ENCODE data around the gene TTN. TPM values are rescaled to one million over a fixed set of nuclear protein-coding genes. Genes with fewer than 3 reads are reported as not detected.

The TTN gene
- total and polyA plus RNA-seq, 5 donors from 2014 or later: 2.0 to 153 (median 3.1) TPM

DNA sequence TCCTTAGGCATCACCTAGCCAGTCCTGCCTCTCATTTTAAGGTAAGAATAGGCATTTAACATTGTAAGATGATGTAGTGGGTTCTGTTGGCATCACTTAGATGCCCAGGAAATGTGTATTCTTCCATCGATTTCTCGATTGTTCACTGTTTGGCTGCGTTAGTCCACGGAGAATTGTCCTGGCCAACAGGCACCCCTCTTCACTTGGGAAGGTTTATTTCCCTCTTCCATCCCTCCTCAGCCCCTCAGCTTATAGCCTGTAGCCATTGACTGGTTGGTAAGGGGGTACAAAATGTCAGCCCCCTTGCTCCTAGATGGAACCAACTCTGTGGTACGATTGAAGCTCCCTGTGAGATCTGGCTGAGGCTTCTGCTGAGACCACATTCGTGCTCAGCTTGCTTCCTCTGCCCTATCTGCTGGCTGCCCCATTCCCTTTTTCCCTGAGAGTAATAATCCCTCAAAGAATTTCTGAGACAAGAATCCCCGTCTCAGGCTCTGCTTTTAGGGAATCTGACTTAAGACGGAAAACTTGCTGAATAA lies 283.6 kb downstream of the TTN start:
- peak overlapping the region; percentile 67 for H3K27ac ChIP-seq (ENCODE audit: insufficient read depth, low read length, poor library complexity, severe bottlenecking)
- H3K36me3 ChIP-seq (ENCODE audit: control insufficient read depth, insufficient read depth, low read length): peaks cover 16% of the 10 kb centered on the region
- H3K4me1 ChIP-seq (ENCODE audit: control insufficient read depth, insufficient read depth, low read length, poor library complexity, severe bottlenecking): peaks cover 12% of the 10 kb centered on the region
- Mint-ChIP-seq H3K27me3 (no peaks in the 10 kb centered on the region), H3K4me1 (peaks cover 18 to 68% (median 42%) of the 10 kb centered on the region in 4 donors), H3K4me3 (peak overlapping the region; percentile 82 to 95 (median 93)), H3K36me3 (peaks cover 22% of the 10 kb centered on the region), H3K9me3 (peaks cover 0 to 5% (median 0%) of the 10 kb centered on the region in 7 donors), H3K27ac (peak overlapping the region; percentile 84 to 95 (median 92))
- no peaks in the 10 kb centered on the region for H3K9me3 ChIP-seq (ENCODE audit: control insufficient read depth in 2 of 2, low read length in 2 of 2)
- no peaks in the 10 kb centered on the region for H3K27me3 ChIP-seq (ENCODE audit: control insufficient read depth, insufficient read depth, low read length)
- DNase-seq (no peak), ATAC-seq (ENCODE audit: low read depth in 2 of 2) (no peak)
- peak overlapping the region; percentile 95 for H3K4me3 ChIP-seq (ENCODE audit: low read depth, low read length)

DNA sequence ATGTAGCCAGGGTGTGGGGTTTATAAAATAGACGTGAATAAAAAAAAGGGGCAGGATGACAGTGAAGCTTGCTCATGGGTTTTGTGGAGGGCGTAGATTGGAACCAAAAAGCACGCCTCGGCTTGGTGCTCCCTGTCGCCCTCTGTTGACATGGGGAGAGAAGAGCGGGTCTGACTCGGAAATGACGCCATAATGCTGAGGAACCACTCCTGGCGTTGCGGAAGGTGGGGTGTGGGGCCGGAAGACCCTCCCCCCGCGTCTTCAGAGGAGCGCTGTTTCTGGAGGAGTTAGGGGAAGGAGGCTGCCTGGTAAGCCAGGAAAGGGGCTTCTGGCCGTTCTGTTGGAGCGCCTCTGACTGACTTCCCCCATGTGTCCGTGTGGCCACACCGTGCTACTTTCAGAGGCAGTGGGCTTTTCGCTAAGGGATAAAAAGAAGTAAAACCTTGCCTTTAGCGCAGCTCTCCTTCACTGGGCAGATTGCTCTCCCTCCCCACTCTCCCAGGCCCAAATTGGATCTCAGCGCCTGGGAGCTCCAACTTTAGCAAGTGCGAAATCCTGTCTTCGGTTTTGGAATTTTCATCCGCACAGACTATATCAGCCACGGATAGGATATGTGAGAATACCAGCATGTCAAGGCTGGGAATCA lies 284.1 kb downstream of the TTN start:
- Histone ChIP-seq H3K9me3 (ENCODE audit: control insufficient read depth in 2 of 2, low read length in 2 of 2) (no peaks in the 10 kb centered on the region), H3K27me3 (ENCODE audit: control insufficient read depth, insufficient read depth, low read length) (no peaks in the 10 kb centered on the region), H3K4me1 (ENCODE audit: control insufficient read depth, insufficient read depth, low read length, poor library complexity, severe bottlenecking) (peaks cover 12% of the 10 kb centered on the region), H3K27ac (ENCODE audit: insufficient read depth, low read length, poor library complexity, severe bottlenecking) (peak overlapping the region; percentile 67), H3K4me3 (ENCODE audit: low read depth, low read length) (peak overlapping the region; percentile 95), H3K36me3 (ENCODE audit: control insufficient read depth, insufficient read depth, low read length) (peaks cover 10% of the 10 kb centered on the region)
- Mint-ChIP-seq H3K27me3 (no peaks in the 10 kb centered on the region), H3K27ac (peak overlapping the region; percentile 84 to 95 (median 92)), H3K4me1 (peaks cover 18 to 65% (median 39%) of the 10 kb centered on the region in 4 donors), H3K9me3 (peaks cover 0 to 3% (median 0%) of the 10 kb centered on the region in 7 donors), H3K36me3 (peaks cover 16% of the 10 kb centered on the region), H3K4me3 (peak overlapping the region; percentile 82 to 95 (median 93))
- peak; percentile 95 to 98 for ATAC-seq (ENCODE audit: low read depth in 2 of 2)
- peak; percentile 71 to 91 (median 82) for DNase-seq

GRCh38 chr2:178521304-178522150 lies 285.7 kb downstream of the TTN start:
- Mint-ChIP-seq H3K9me3 (peaks cover 0 to 3% (median 0%) of the 10 kb centered on the region in 7 donors), H3K4me1 (peaks cover 18 to 58% (median 32%) of the 10 kb centered on the region in 4 donors), H3K36me3 (peaks cover 5% of the 10 kb centered on the region), H3K4me3 (peak overlapping the region; percentile 8 to 58 (median 34)), H3K27me3 (no peaks in the 10 kb centered on the region), H3K27ac (peak overlapping the region in 2 of 3 donors; percentile 31 to 77)
- peak overlapping the region; percentile 45 for H3K4me3 ChIP-seq (ENCODE audit: low read depth, low read length)
- DNase-seq (peak in 2 of 3 donors; percentile 8 to 45), ATAC-seq (ENCODE audit: low read depth in 2 of 2) (no peak)
- peaks cover 12% of the 10 kb centered on the region for H3K4me1 ChIP-seq (ENCODE audit: control insufficient read depth, insufficient read depth, low read length, poor library complexity, severe bottlenecking)
- H3K36me3 ChIP-seq (ENCODE audit: control insufficient read depth, insufficient read depth, low read length): peaks cover under 1% of the 10 kb centered on the region
- H3K27ac ChIP-seq (ENCODE audit: insufficient read depth, low read length, poor library complexity, severe bottlenecking): peak overlapping the region; percentile 50
- no peaks in the 10 kb centered on the region for H3K27me3 ChIP-seq (ENCODE audit: control insufficient read depth, insufficient read depth, low read length)
- no peaks in the 10 kb centered on the region for H3K9me3 ChIP-seq (ENCODE audit: control insufficient read depth in 2 of 2, low read length in 2 of 2)

- ATAC-seq (ENCODE audit: low read depth in 2 of 2): no peak
Observed at GRCh38 chr2:178517496-178517895, 289.7 kb downstream of the TTN start.

GRCh38 chr2:178514664-178515063 lies 292.6 kb downstream of the TTN start:
- Mint-ChIP-seq H3K9me3 (peaks cover 0 to 1% (median 0%) of the 10 kb centered on the region in 7 donors), H3K27me3 (no peaks in the 10 kb centered on the region), H3K4me1 (peaks cover 12 to 18% (median 15%) of the 10 kb centered on the region in 4 donors), H3K36me3 (peaks cover 6% of the 10 kb centered on the region), H3K27ac (peak overlapping the region in 1 of 3 donors; percentile 53), H3K4me3 (no peak overlapping the region)
- H3K4me3 ChIP-seq (ENCODE audit: low read depth, low read length): no peak overlapping the region
- peaks cover 11% of the 10 kb centered on the region for H3K4me1 ChIP-seq (ENCODE audit: control insufficient read depth, insufficient read depth, low read length, poor library complexity, severe bottlenecking)
- H3K36me3 ChIP-seq (ENCODE audit: control insufficient read depth, insufficient read depth, low read length): peaks cover 12% of the 10 kb centered on the region
- ATAC-seq (ENCODE audit: low read depth in 2 of 2) (peak; percentile 47 to 58), DNase-seq (peak in 1 of 3 donors; percentile 70)
- H3K27me3 ChIP-seq (ENCODE audit: control insufficient read depth, insufficient read depth, low read length): no peaks in the 10 kb centered on the region
- H3K27ac ChIP-seq (ENCODE audit: insufficient read depth, low read length, poor library complexity, severe bottlenecking): no peak overlapping the region
- no peaks in the 10 kb centered on the region for H3K9me3 ChIP-seq (ENCODE audit: control insufficient read depth in 2 of 2, low read length in 2 of 2)

More at GRCh38 chr2:178517496-178517895, 289.7 kb downstream of the TTN start:
- no peaks in the 10 kb centered on the region for H3K27me3 Mint-ChIP-seq
- H3K9me3 ChIP-seq (ENCODE audit: control insufficient read depth in 2 of 2, low read length in 2 of 2): no peaks in the 10 kb centered on the region
- H3K4me1 Mint-ChIP-seq: peaks cover 18 to 39% (median 25%) of the 10 kb centered on the region in 4 donors
- no peaks in the 10 kb centered on the region for H3K36me3 Mint-ChIP-seq
- H3K9me3 Mint-ChIP-seq: peaks cover 0 to 3% (median 0%) of the 10 kb centered on the region in 7 donors
- H3K4me3 ChIP-seq (ENCODE audit: low read depth, low read length): no peak overlapping the region
- peaks cover 3% of the 10 kb centered on the region for H3K36me3 ChIP-seq (ENCODE audit: control insufficient read depth, insufficient read depth, low read length)
- H3K4me1 ChIP-seq (ENCODE audit: control insufficient read depth, insufficient read depth, low read length, poor library complexity, severe bottlenecking): peaks cover 11% of the 10 kb centered on the region
- DNase-seq: no peak
- no peaks in the 10 kb centered on the region for H3K27me3 ChIP-seq (ENCODE audit: control insufficient read depth, insufficient read depth, low read length)
- no peak overlapping the region for H3K27ac ChIP-seq (ENCODE audit: insufficient read depth, low read length, poor library complexity, severe bottlenecking)
- no peak overlapping the region for H3K4me3 Mint-ChIP-seq
- H3K27ac Mint-ChIP-seq: no peak overlapping the region

DNA sequence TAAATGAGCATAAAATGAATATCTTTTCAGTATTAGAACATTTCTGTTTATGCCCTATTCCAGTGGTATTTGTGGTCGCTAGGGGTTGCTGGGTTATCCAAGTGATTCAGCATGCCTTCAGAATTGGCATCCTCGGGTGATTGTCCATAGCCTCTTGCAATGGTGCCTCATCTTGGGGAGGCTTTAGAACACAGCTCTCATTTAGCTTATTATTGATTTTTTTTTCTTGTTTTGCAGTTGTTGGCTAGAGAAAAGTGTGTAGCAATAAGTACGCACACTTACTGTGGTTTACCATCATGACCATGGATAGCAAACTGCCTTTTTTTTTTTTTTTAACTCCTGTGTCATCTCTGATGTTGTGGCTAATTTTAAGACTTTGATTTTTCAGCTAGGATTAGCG lies 293.3 kb downstream of the TTN start:
- Mint-ChIP-seq H3K9me3 (peaks cover 0 to 1% (median 0%) of the 10 kb centered on the region in 7 donors), H3K4me3 (no peak overlapping the region), H3K4me1 (peaks cover 12 to 16% (median 14%) of the 10 kb centered on the region in 4 donors), H3K27ac (no peak overlapping the region), H3K36me3 (peaks cover 9% of the 10 kb centered on the region), H3K27me3 (no peaks in the 10 kb centered on the region)
- Histone ChIP-seq H3K4me3 (ENCODE audit: low read depth, low read length) (no peak overlapping the region), H3K27ac (ENCODE audit: insufficient read depth, low read length, poor library complexity, severe bottlenecking) (no peak overlapping the region), H3K27me3 (ENCODE audit: control insufficient read depth, insufficient read depth, low read length) (no peaks in the 10 kb centered on the region), H3K4me1 (ENCODE audit: control insufficient read depth, insufficient read depth, low read length, poor library complexity, severe bottlenecking) (peaks cover 11% of the 10 kb centered on the region), H3K36me3 (ENCODE audit: control insufficient read depth, insufficient read depth, low read length) (peaks cover 17% of the 10 kb centered on the region), H3K9me3 (ENCODE audit: control insufficient read depth in 2 of 2, low read length in 2 of 2) (no peaks in the 10 kb centered on the region)
- no peak for ATAC-seq (ENCODE audit: low read depth in 2 of 2)
- no peak for DNase-seq

DNA sequence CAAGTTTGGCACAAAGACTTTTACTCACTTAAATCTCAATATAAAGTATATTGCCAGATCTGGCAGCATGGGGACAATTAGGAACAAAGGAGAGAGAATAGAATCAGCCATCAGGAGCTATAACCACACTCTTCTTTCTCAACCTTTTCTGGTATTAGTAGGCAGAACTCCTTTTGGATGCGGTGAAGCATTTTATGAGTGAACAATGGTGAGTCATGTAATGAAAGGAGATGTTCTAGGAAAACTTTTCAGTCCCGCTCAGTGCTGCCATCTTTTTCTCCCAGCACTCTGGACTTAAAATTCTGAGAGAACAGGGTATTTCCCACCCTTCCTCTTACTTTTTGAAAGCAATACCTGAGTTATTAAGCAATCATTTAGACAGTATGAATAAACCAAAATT lies 294.7 kb downstream of the TTN start:
- Histone ChIP-seq H3K9me3 (ENCODE audit: control insufficient read depth in 2 of 2, low read length in 2 of 2) (no peaks in the 10 kb centered on the region), H3K27me3 (ENCODE audit: control insufficient read depth, insufficient read depth, low read length) (no peaks in the 10 kb centered on the region), H3K4me3 (ENCODE audit: low read depth, low read length) (no peak overlapping the region), H3K27ac (ENCODE audit: insufficient read depth, low read length, poor library complexity, severe bottlenecking) (no peak overlapping the region), H3K4me1 (ENCODE audit: control insufficient read depth, insufficient read depth, low read length, poor library complexity, severe bottlenecking) (peaks cover 11% of the 10 kb centered on the region), H3K36me3 (ENCODE audit: control insufficient read depth, insufficient read depth, low read length) (peaks cover 19% of the 10 kb centered on the region)
- no peak overlapping the region for H3K27ac Mint-ChIP-seq
- H3K4me3 Mint-ChIP-seq: no peak overlapping the region
- H3K27me3 Mint-ChIP-seq: no peaks in the 10 kb centered on the region
- DNase-seq (no peak), ATAC-seq (ENCODE audit: low read depth in 2 of 2) (no peak)
- peaks cover 9% of the 10 kb centered on the region for H3K36me3 Mint-ChIP-seq
- peaks cover 12 to 18% (median 14%) of the 10 kb centered on the region in 4 donors for H3K4me1 Mint-ChIP-seq
- H3K9me3 Mint-ChIP-seq: peaks cover 0 to 1% (median 0%) of the 10 kb centered on the region in 7 donors

Measured in CD4-positive, CD25-positive, alpha-beta regulatory T cell (primary cell).